Lower leg skin (tissue), 3 donors: ENCODE results near the gene ARHGEF6.

Experiments
- CTCF ChIP-seq, 3 donors: fragments of 450-650 bp; IDR thresholded peaks; one replicate each; pipeline ENCODE4 v1.5.1; 2016; ENCODE audit warnings: antibody characterized with exemption in 3 of 3, mild to moderate bottlenecking in 3 of 3, moderate library complexity in 2 of 3
- POLR2A ChIP-seq, 2 donors: fragments of 450-650 bp; IDR thresholded peaks; one replicate each; pipeline ENCODE4 v1.6.1; 2016 to 2017; ENCODE audit warnings: antibody characterized with exemption in 2 of 2, mild to moderate bottlenecking in 1 of 2, moderate library complexity in 1 of 2

GRCh38 chrX:136822337-136823095, 41.8 kb upstream of the ARHGEF6 start:
- TF ChIP-seq POLR2A (IDR thresholded peaks at IDR 0.05) (no peak), CTCF (IDR thresholded peaks at IDR 0.05) (no peak)
